Coronary artery (tissue), 2 donors: ENCODE results near the gene PUM1.

ENCODE experiments used
- DNase-seq: peaks from one replicate; pipeline ENCODE4 v3.0.0-alpha.2; 2017; ENCODE audit warnings: low spot score
- H3K27ac ChIP-seq, 2 donors: fragments of 200-600 bp; sonication (generic); one replicate each; pipeline ENCODE4 v1.5.1; 2016 to 2019
- H3K4me3 ChIP-seq: fragments of 200-600 bp; sonication (generic); 2 replicates; pipeline ENCODE4 v1.5.1; 2016; ENCODE audit warnings: mild to moderate bottlenecking, moderate library complexity
- TF ChIP-seq, protein P1 (sequence below): fragments of 200-600 bp; sonication (generic); IDR thresholded peaks from one replicate; pipeline ENCODE4 v1.5.1; 2019; ENCODE audit warnings: antibody characterized with exemption

Gene PUM1

GRCh38 chr1:30991862-30992606, 73.5 kb downstream of the PUM1 start:
- TF ChIP-seq, protein P1, sequence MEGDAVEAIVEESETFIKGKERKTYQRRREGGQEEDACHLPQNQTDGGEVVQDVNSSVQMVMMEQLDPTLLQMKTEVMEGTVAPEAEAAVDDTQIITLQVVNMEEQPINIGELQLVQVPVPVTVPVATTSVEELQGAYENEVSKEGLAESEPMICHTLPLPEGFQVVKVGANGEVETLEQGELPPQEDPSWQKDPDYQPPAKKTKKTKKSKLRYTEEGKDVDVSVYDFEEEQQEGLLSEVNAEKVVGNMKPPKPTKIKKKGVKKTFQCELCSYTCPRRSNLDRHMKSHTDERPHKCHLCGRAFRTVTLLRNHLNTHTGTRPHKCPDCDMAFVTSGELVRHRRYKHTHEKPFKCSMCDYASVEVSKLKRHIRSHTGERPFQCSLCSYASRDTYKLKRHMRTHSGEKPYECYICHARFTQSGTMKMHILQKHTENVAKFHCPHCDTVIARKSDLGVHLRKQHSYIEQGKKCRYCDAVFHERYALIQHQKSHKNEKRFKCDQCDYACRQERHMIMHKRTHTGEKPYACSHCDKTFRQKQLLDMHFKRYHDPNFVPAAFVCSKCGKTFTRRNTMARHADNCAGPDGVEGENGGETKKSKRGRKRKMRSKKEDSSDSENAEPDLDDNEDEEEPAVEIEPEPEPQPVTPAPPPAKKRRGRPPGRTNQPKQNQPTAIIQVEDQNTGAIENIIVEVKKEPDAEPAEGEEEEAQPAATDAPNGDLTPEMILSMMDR: no peak
- H3K4me3 ChIP-seq: no peak overlapping the region
- no peak overlapping the region for H3K27ac ChIP-seq
- no peak for DNase-seq

DNA sequence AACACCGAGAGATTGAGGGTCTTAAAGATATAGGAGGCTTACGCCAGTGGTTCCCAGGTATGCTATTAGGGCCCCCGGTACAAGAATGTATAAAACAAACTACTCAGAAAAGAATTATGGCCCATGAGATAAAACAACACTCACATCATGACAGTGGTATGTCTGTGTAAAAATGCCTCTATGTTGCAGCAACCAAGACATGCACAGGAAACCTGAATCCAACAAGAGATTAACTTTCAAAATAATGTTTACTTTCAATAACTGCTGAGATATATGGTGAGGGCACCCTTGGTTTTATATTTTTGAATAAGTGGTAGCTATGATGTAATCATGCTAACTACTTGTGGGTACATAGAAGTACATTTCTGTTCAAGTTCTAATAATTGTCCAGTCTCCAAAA, 74.9 kb downstream of the PUM1 start:
- H3K4me3 ChIP-seq: no peak overlapping the region
- TF ChIP-seq, protein P1: no peak
- no peak for DNase-seq
- H3K27ac ChIP-seq: no peak overlapping the region

GRCh38 chr1:30988045-30988444, 77.5 kb downstream of the PUM1 start:
- no peak for DNase-seq
- no peak overlapping the region for H3K27ac ChIP-seq
- TF ChIP-seq, protein P1: no peak
- H3K4me3 ChIP-seq: no peak overlapping the region

GRCh38 chr1:30986755-30987154, 78.8 kb downstream of the PUM1 start:
- no peak for DNase-seq
- H3K4me3 ChIP-seq: no peak overlapping the region
- H3K27ac ChIP-seq: no peak overlapping the region
- TF ChIP-seq, protein P1: no peak

- Histone ChIP-seq H3K27ac (peak overlapping the region in 1 of 2 donors; percentile 39), H3K4me3 (no peak overlapping the region)
- TF ChIP-seq, protein P1: no peak
- DNase-seq: no peak
These were observed 80.5 kb downstream of the PUM1 start for GRCh38 chr1:30984991-30985503.

GRCh38 chr1:30984165-30984889, 81.2 kb downstream of the PUM1 start:
- TF ChIP-seq, protein P1: no peak
- no peak overlapping the region for H3K4me3 ChIP-seq
- DNase-seq: no peak
- peak overlapping the region in 1 of 2 donors; percentile 39 for H3K27ac ChIP-seq
